K562 (cell line): ENCODE data around the gene GPSM3. TPM values are rescaled to one million over a fixed set of nuclear protein-coding genes. Genes with fewer than 3 reads are reported as not detected.

Experiments
- ATAC-seq: fragments of 200-7000 bp; cut with Tn5 transposase; 3 replicates; pipeline ENCODE4 v1.9.1; 2020; ENCODE audit warnings: moderate library complexity
- BruUV-seq: library from RNA; stranded (reverse); fragments of 400-500 nt; replicated peaks from 2 replicates; lab custom pipeline; 2021; lab: Mats Ljungman, UMichigan
- CTCF ChIA-PET: fragments of 300-600 bp; formaldehyde crosslinking; extraction: SDS; loops from one replicate; lab custom pipeline; 2021; ENCODE audit warnings: low intra/inter-chr PET ratio; lab: Yijun Ruan, JAX
- POLR2A ChIA-PET: fragments of 300-600, 350-650 bp; sonication (Branson Sonifier 250); formaldehyde crosslinking; extraction: SDS; loops from one replicate; lab custom pipeline; 2021; ENCODE audit warnings: antibody characterized with exemption, inconsistent platforms; lab: Yijun Ruan, JAX
- DNase-seq, 4 experiments: peaks; one replicate each; pipeline versions ENCODE4 v3.0.0 to v3.0.0-alpha.2; 2011 to 2018; ENCODE audit warnings: low spot score in 3 of 4, mixed read lengths in 3 of 4; ENCODE audit errors: extremely low read depth in 1 of 4
- FAIRE-seq: peaks from 2 replicates; lab custom pipeline; 2011; peaks lifted over from hg19 to GRCh38; lab: Jason Lieb, UNC
- H2AFZ ChIP-seq: 2 replicates; pipeline ENCODE4 v1.6.0; 2011; ENCODE audit warnings: low read depth, low read length, control low read depth, inconsistent platforms
- H3K27ac ChIP-seq: fragments of 200-600 bp; 3 replicates; pipeline ENCODE4 v1.8.0; 2011; ENCODE audit warnings: low read depth, mild to moderate bottlenecking, control low read depth, inconsistent platforms, low read length, moderate library complexity, mixed read lengths; ENCODE audit errors: extremely low read depth
- H3K27me3 ChIP-seq, 2 experiments: fragments of 300-600 bp in 1 of 2; 2 replicates in 1 of 2; 3 replicates in 1 of 2; pipeline versions ENCODE4 v1.6.0 to v1.8.0; 2011; ENCODE audit warnings: inconsistent platforms in 2 of 2, low read length in 2 of 2, mild to moderate bottlenecking in 1 of 2, mixed read lengths in 1 of 2, moderate library complexity in 1 of 2; ENCODE audit not compliant: control insufficient read depth in 2 of 2, insufficient read depth in 2 of 2
- H3K36me3 ChIP-seq: fragments of 300-600 bp; 3 replicates; pipeline ENCODE4 v1.8.0; 2011; ENCODE audit warnings: mild to moderate bottlenecking, low read length, inconsistent platforms; ENCODE audit not compliant: control insufficient read depth, insufficient read depth
- H3K4me1 ChIP-seq, 2 experiments: fragments of 200-600 bp in 1 of 2; replicated peaks in 1 of 2; 2 replicates in 1 of 2; 3 replicates in 1 of 2; pipeline versions ENCODE4 v1.5.1 to v1.8.0; 2011; ENCODE audit warnings: inconsistent platforms in 2 of 2, low read length in 2 of 2, mild to moderate bottlenecking in 1 of 2, mixed read lengths in 1 of 2, moderate library complexity in 1 of 2; ENCODE audit not compliant: control insufficient read depth in 2 of 2, insufficient read depth in 2 of 2
- H3K4me2 ChIP-seq: 2 replicates; pipeline ENCODE4 v1.6.1; 2011; ENCODE audit warnings: low read length, control low read depth, inconsistent platforms, mixed read lengths; ENCODE audit not compliant: insufficient read depth
- H3K4me3 ChIP-seq: fragments of 200-600 bp; sonication (generic), shearing (Covaris generic); 2 replicates; pipeline ENCODE4 v1.5.1; 2016; ENCODE audit warnings: control low read depth, inconsistent platforms
- H3K79me2 ChIP-seq: fragments of 200-600 bp; 3 replicates; pipeline ENCODE4 v1.8.0; 2011; ENCODE audit warnings: low read length, inconsistent platforms; ENCODE audit not compliant: control insufficient read depth, insufficient read depth
- H3K9ac ChIP-seq, 2 experiments: 2 replicates each; pipeline versions ENCODE4 v1.6.0 to v1.6.1; 2011; ENCODE audit warnings: low read depth in 2 of 2, low read length in 2 of 2, control low read depth in 1 of 2, inconsistent platforms in 1 of 2, mild to moderate bottlenecking in 1 of 2, mixed read lengths in 1 of 2; ENCODE audit not compliant: insufficient read depth in 1 of 2
- H3K9me1 ChIP-seq: one replicate; pipeline ENCODE4 v1.6.0; 2011; ENCODE audit warnings: inconsistent platforms, mild to moderate bottlenecking, low read length, moderate library complexity; ENCODE audit not compliant: control insufficient read depth, insufficient read depth
- H3K9me3 ChIP-seq: replicated peaks from 2 replicates; pipeline ENCODE4 v1.5.1; 2011; ENCODE audit warnings: low read depth, low read length, inconsistent platforms; ENCODE audit not compliant: control insufficient read depth, insufficient read depth
- H4K20me1 ChIP-seq: replicated peaks from 2 replicates; pipeline ENCODE4 v1.6.1; 2011; ENCODE audit warnings: low read length, inconsistent platforms, mixed read lengths; ENCODE audit not compliant: control insufficient read depth, insufficient read depth
- HNRNPUL1 ChIP-seq: fragments of 200-400 bp; formaldehyde crosslinking; IDR thresholded peaks from 2 replicates; pipeline ENCODE4 v1.6.1; 2017; ENCODE audit warnings: low read length
- MTA3 ChIP-seq: fragments of 450-650 bp; formaldehyde crosslinking; IDR thresholded peaks from 2 replicates; pipeline ENCODE4 v1.6.1; 2017; ENCODE audit warnings: mild to moderate bottlenecking, borderline replicate concordance
- SIX5 ChIP-seq, 2 experiments: IDR thresholded peaks; 2 replicates each; pipeline ENCODE4 v1.6.1; 2011; ENCODE audit warnings: low read length in 2 of 2, borderline replicate concordance in 1 of 2, low read depth in 1 of 2, mild to moderate bottlenecking in 1 of 2, moderate library complexity in 1 of 2; ENCODE audit not compliant: insufficient read depth in 1 of 2
- STAT5A ChIP-seq: IDR thresholded peaks from 2 replicates; pipeline ENCODE4 v1.6.1; 2012; ENCODE audit warnings: low read length, inconsistent platforms, borderline replicate concordance
- TEAD1 ChIP-seq, 2 experiments: fragments of 450-650 bp in 1 of 2; sonication (generic) in 1 of 2; formaldehyde crosslinking; IDR thresholded peaks; 2 replicates each; pipeline versions ENCODE4 v1.4.0 to v1.8.0; 2020 to 2022; ENCODE audit warnings: mild to moderate bottlenecking in 2 of 2, missing genetic modification reagents in 1 of 2
- WGBS: fragments of 100-300 bp; shearing (Covaris generic); methylation state at CpG from one replicate; pipeline ENCODE4 v1.1.6; 2016; ENCODE audit warnings: low coverage, mixed read lengths; ENCODE audit not compliant: insufficient coverage; ENCODE audit errors: missing lambda C conversion rate; 5-methylcytosine and 5-hydroxymethylcytosine counted together
- in situ Hi-C: fragments of 300-500 bp; cut with MboI; formaldehyde crosslinking; loops from 4 replicates; pipeline ENCODE4 v1.15.0; 2018; ENCODE audit warnings: inconsistent platforms, mixed read lengths
- intact Hi-C: fragments of 100-400 bp; cut with micrococcal nuclease; formaldehyde crosslinking; loops from 2 replicates; pipeline ENCODE4 v1.14.2; 2022
- polyA plus RNA-seq, 8 experiments: library from polyadenylated mRNA; depleted of rRNA in 4 of 8; stranded (reverse) in 5 of 8; unstranded in 3 of 8; fragments of >200 nt; fragmentation: Nextera tagmentation in 2 of 8; fragmentation: Illumina TruSeq in 1 of 8; extraction: Ambion mirVana in 2 of 8; extraction: Trizol in 1 of 8; gene quantifications; 2 replicates each; pipeline versions ENCODE4 v1.2.1 to v1.2.3, GENCODE V29; 2011 to 2014; ENCODE audit warnings: inconsistent platforms in 1 of 8, missing spikeins in 1 of 8
- total RNA-seq, 7 experiments: library from RNA; depleted of rRNA in 6 of 7; stranded (reverse); fragments of >200 nt in 6 of 7; fragmentation: Illumina TruSeq in 2 of 7; extraction: Trizol in 2 of 7; gene quantifications; 2 replicates each; pipeline versions ENCODE4 v1.2.1 to v1.2.3, GENCODE V29; 2011 to 2021; ENCODE audit warnings: low replicate concordance in 1 of 7

GPSM3 gene
- total and polyA plus RNA-seq, 9 of the 15 experiments (the other 6 are each of a cell fraction or from before 2014, with no cell fraction given), result 5.3 to 42.6 (median 24.4) TPM

- TF ChIP-seq TEAD1 (CRISPR knock-in tag; IDR thresholded peaks at IDR 0.05) (no peak), MTA3 (no peak), HNRNPUL1 (no peak)
- TF ChIP-seq, all 486 proteins: peak for 5
Observed at GRCh38 chr6:32240686-32241085, 48.2 kb upstream of the GPSM3 start (continued).

- FAIRE-seq, result no peak
- Histone ChIP-seq H3K4me3 (no peak overlapping the region), H3K79me2 (no peaks in the 10 kb centered on the region), H3K27ac (no peak overlapping the region), H3K4me2 (no peak overlapping the region), H3K4me1 (no peaks in the 10 kb centered on the region), H3K9me3 (no peaks in the 10 kb centered on the region; the same call in 1 of the 2 replicates), H3K9ac (no peak overlapping the region), H3K36me3 (no peaks in the 10 kb centered on the region), H2AFZ (no peak overlapping the region), H4K20me1 (no peaks in the 10 kb centered on the region), H3K27me3 (peaks cover 8 to 21% of the 10 kb centered on the region in 2 experiments; a peak in 4 of 5 replicates), H3K9me1 (no peaks in the 10 kb centered on the region)
- no peak for TF ChIP-seq SIX5 (IDR thresholded peaks at IDR 0.05; ENCODE audit: borderline replicate concordance in 1 of 2, insufficient read depth in 1 of 2, low read depth in 1 of 2, low read length in 2 of 2)
- no peak for TF ChIP-seq STAT5A
- in situ Hi-C loops, result no loop called here
- intact Hi-C loops, result no loop called here
- no peak for DNase-seq
- BruUV-seq, result no TSS peak
- no peak for ATAC-seq
- ChIA-PET CTCF (no interaction called here), POLR2A (interaction anchor here (0.6 to 1.3 kb wide), 2 partner anchors 10 to 599 kb away, joined by 3 to 4 read pairs; no protein-coding TSS in a partner anchor)
- 4% methylated on average over 2 of the region's 2 CpGs for WGBS
Observed at GRCh38 chr6:32239462-32239861, 47.0 kb upstream of the GPSM3 start.
